ENCODE measurements around the gene INTS3.
"Not testable (repeated sequence)": the region's sequence is repeated elsewhere in the genome, so short reads cannot be mapped to it uniquely, and the experiment has no call there.

Gene INTS3

DNA sequence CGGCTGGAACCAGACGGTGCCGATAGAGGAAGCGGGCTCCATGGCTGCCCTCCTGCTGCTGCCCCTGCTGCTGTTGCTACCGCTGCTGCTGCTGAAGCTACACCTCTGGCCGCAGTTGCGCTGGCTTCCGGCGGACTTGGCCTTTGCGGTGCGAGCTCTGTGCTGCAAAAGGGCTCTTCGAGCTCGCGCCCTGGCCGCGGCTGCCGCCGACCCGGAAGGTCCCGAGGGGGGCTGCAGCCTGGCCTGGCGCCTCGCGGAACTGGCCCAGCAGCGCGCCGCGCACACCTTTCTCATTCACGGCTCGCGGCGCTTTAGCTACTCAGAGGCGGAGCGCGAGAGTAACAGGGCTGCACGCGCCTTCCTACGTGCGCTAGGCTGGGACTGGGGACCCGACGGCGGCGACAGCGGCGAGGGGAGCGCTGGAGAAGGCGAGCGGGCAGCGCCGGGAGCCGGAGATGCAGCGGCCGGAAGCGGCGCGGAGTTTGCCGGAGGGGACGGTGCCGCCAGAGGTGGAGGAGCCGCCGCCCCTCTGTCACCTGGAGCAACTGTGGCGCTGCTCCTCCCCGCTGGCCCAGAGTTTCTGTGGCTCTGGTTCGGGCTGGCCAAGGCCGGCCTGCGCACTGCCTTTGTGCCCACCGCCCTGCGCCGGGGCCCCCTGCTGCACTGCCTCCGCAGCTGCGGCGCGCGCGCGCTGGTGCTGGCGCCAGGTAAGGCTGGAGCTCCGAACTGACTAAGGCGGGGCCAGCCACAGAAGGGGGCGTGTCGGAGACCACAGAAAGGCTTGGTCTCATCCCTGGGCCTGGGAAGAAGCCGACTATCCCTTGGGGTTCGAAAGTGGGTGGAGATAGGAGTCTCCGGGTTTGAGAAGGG lies 47.8 kb downstream of the INTS3 start:
- H3K27me3 Mint-ChIP-seq: no peaks in the 10 kb centered on the region
- ATAC-seq (peak; percentile 66), DNase-seq (peak; percentile 64)
- peaks cover 31% of the 10 kb centered on the region for H3K4me1 Mint-ChIP-seq
- H3K27ac Mint-ChIP-seq: no peak overlapping the region
- no peaks in the 10 kb centered on the region for H3K9me3 Mint-ChIP-seq
- H3K4me3 Mint-ChIP-seq: peak overlapping the region; percentile 78
- peaks cover 4% of the 10 kb centered on the region for H3K36me3 Mint-ChIP-seq (ENCODE audit: low read depth)

GRCh38 chr1:153776352-153776751 lies 48.5 kb downstream of the INTS3 start:
- Mint-ChIP-seq H3K27ac (no peak overlapping the region), H3K9me3 (no peaks in the 10 kb centered on the region), H3K4me1 (peaks cover 31% of the 10 kb centered on the region), H3K27me3 (no peaks in the 10 kb centered on the region), H3K4me3 (peak overlapping the region; percentile 78), H3K36me3 (ENCODE audit: low read depth) (peaks cover 1% of the 10 kb centered on the region)
- ATAC-seq (no peak), DNase-seq (no peak)

GRCh38 chr1:153776845-153777370 lies 49.1 kb downstream of the INTS3 start:
- no peak overlapping the region for H3K27ac Mint-ChIP-seq
- DNase-seq (no peak), ATAC-seq (no peak)

DNA sequence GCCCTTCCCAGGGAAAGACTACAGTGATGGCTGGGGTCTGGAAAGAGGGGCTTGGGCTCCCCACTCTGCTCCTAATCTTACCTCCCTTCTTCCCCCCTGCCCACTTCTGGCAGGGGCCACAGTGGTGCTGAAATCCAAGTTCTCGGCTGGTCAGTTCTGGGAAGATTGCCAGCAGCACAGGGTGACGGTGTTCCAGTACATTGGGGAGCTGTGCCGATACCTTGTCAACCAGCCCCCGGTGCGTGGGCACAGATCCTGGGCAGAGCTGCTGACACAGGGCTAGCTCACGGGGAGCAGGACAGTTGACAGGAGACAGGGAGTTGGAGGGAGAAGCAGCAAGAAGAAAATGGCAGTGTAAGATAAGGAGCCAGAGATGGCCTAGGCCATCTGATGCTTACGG lies 49.8 kb downstream of the INTS3 start:
- H3K9me3 Mint-ChIP-seq: no peaks in the 10 kb centered on the region
- no peak for ATAC-seq
- DNase-seq: no peak
- no peak overlapping the region for H3K27ac Mint-ChIP-seq
- no peak overlapping the region for H3K4me3 Mint-ChIP-seq
- H3K4me1 Mint-ChIP-seq: peaks cover 31% of the 10 kb centered on the region
- no peaks in the 10 kb centered on the region for H3K36me3 Mint-ChIP-seq (ENCODE audit: low read depth)
- no peaks in the 10 kb centered on the region for H3K27me3 Mint-ChIP-seq

More at GRCh38 chr1:153776845-153777370, 49.1 kb downstream of the INTS3 start:
- no peaks in the 10 kb centered on the region for H3K36me3 Mint-ChIP-seq (ENCODE audit: low read depth)
- no peaks in the 10 kb centered on the region for H3K27me3 Mint-ChIP-seq
- no peaks in the 10 kb centered on the region for H3K9me3 Mint-ChIP-seq
- H3K4me1 Mint-ChIP-seq: peaks cover 31% of the 10 kb centered on the region
- H3K4me3 Mint-ChIP-seq: peak overlapping the region; percentile 38

- Mint-ChIP-seq H3K4me1 (peaks cover 35% of the 10 kb centered on the region), H3K9me3 (no peaks in the 10 kb centered on the region)
Measured at GRCh38 chr1:153778051-153778823, 50.4 kb downstream of the INTS3 start.

DNA sequence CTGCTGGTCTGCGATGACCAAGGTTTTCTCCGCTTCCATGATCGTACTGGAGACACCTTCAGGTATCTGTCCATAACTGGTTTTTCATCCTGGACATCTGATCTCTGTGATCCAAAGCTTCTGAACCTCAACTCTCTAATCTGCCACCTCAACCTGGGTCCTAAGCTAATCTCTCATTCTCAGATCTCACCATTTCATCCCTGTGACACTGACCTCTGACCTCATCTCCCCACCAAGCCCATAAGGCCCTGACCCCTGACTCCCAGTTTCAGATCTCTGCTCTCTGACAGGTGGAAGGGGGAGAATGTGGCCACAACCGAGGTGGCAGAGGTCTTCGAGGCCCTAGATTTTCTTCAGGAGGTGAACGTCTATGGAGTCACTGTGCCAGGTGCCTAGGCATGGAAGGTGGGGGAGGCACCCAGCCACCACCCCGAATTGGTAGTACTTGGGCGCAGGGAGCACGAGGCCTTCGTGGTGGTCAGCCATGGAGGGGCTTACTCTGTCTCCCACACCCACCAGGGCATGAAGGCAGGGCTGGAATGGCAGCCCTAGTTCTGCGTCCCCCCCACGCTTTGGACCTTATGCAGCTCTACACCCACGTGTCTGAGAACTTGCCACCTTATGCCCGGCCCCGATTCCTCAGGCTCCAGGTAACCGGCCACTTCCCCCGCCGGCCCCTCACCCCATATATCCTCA lies 51.1 kb downstream of the INTS3 start:
- Mint-ChIP-seq H3K36me3 (ENCODE audit: low read depth) (no peaks in the 10 kb centered on the region), H3K27me3 (no peaks in the 10 kb centered on the region), H3K27ac (no peak overlapping the region), H3K4me1 (peaks cover 31% of the 10 kb centered on the region), H3K9me3 (no peaks in the 10 kb centered on the region), H3K4me3 (no peak overlapping the region)
- DNase-seq (no peak), ATAC-seq (no peak)

More at GRCh38 chr1:153778051-153778823, 50.4 kb downstream of the INTS3 start:
- Mint-ChIP-seq H3K36me3 (ENCODE audit: low read depth) (no peaks in the 10 kb centered on the region), H3K27ac (no peak overlapping the region), H3K4me3 (no peak overlapping the region), H3K27me3 (no peaks in the 10 kb centered on the region)
- DNase-seq (no peak), ATAC-seq (no peak)

DNA sequence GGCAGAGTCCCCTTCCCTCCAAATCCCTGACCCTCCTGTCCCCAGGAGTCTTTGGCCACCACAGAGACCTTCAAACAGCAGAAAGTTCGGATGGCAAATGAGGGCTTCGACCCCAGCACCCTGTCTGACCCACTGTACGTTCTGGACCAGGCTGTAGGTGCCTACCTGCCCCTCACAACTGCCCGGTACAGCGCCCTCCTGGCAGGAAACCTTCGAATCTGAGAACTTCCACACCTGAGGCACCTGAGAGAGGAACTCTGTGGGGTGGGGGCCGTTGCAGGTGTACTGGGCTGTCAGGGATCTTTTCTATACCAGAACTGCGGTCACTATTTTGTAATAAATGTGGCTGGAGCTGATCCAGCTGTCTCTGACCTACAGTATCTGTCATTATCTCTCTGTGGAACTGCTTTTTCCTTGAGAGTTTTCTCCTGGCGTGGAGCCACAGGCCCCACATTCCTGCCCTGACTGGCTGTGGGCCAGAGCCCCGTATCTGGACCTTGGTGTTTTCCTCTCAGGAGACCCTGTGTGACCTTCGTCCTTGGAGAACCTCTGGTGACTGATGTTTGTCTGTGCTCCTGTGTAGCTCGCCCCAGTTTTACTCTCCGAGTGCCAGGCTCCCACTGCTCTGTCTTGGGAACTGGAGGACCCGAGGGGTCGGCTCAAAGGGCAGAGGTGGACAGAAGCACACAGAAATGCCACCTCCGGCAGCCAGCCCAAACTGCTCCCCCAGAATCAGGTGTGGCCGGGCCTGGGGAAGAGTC lies 52.1 kb downstream of the INTS3 start:
- no peak overlapping the region for H3K27ac Mint-ChIP-seq

DNA sequence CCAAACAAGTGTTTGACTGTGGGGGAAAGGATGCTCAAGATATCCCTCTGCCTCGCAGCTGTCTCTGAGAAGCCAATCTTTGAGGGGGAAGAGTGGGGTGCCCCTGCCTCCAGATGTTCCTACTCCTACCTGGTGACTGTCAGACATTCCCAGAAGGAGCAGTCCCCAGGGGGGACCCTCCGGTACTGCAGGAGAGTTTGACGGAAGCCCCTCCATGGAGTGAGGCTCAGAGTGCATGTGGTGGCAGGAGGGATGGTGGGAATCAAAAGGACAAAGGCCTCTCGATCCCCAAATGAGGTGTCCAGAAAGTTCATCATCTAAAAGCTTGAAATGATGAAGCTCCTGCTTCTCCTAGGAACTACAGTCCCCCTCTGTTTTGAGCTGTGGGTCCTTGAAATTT lies 52.7 kb downstream of the INTS3 start:
- Mint-ChIP-seq H3K9me3 (no peaks in the 10 kb centered on the region), H3K27me3 (no peaks in the 10 kb centered on the region), H3K4me1 (peaks cover 21% of the 10 kb centered on the region), H3K27ac (no peak overlapping the region), H3K36me3 (ENCODE audit: low read depth) (no peaks in the 10 kb centered on the region), H3K4me3 (no peak overlapping the region)
- no peak for DNase-seq
- ATAC-seq: no peak

More for the DNA sequence above, 52.1 kb downstream of the INTS3 start:
- Mint-ChIP-seq H3K36me3 (ENCODE audit: low read depth) (no peaks in the 10 kb centered on the region), H3K4me3 (no peak overlapping the region), H3K27me3 (no peaks in the 10 kb centered on the region), H3K9me3 (no peaks in the 10 kb centered on the region), H3K4me1 (peaks cover 21% of the 10 kb centered on the region)
- no peak for ATAC-seq
- DNase-seq: no peak

DNA sequence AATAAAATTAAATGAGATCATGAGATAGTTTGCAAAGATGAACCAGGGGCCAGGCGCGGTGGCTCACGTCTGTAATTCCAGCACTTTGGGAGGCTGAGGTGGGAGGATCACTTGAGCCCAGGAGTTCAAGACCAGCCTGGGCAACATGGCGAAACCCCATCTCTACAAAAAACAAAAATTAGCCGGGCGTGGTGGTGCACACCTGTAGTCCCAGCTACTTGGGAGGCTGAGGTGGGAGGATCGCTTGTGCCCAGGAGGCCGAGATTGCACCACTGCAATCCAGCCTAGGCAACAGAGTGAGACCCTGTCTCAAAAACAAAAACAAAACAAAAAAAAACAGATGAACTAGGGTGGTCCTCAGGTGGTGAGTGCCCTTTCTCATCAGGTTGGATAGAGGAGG lies 54.8 kb downstream of the INTS3 start:
- ATAC-seq; H3K27me3 Mint-ChIP-seq; H3K9me3 Mint-ChIP-seq; DNase-seq; H3K36me3 Mint-ChIP-seq (ENCODE audit: low read depth): not testable (repeated sequence)
- Mint-ChIP-seq H3K4me3 (peak overlapping the region; percentile 89), H3K4me1 (peaks cover 11% of the 10 kb centered on the region), H3K27ac (peak overlapping the region; percentile 92)

DNA sequence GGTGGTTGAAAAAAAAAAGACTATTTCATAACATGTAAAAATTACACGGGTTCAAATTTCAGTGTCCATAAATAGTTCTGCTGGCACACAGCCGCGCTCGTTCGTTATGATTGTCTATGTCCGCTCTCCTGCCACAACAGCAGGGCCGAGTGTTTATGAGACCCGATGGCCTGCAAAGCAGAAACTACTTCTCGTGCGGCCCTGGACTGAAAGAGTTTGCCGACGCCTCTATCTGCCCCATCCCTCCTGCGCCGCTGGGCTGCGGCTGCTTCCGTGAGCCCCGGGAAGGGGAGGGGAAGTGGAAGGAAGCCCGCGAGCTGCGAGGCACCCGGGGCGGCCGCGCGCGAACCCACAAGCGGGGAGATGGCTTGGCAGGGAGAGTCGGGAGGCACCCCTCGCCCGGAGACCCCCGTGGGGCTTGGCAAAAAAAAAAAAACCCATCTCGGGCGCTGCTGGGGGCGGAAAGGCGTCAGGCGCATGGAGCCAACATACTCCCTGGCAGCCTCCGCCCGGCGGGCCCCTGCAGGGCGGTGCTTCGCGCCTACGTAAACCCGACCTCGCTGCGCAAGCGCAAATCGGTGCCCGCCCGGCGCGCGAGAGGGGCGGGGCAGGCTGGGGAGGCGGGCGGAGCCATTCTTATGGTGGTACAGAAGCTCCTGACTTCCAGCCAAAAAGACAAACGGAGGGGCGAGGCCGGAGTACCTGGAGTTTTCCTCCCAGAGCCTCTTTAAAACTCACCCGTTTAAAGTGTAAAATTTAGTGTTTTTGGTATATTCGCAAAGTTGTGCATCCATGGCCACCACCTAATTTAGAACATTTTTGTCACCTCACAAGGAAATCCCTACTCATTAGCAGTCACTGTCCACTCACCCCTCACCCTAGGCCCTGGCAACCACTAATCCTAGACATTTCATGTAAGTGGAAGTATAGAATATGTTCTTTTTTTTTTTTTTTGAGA lies 55.7 kb downstream of the INTS3 start:
- peak overlapping the region; percentile 89 for H3K4me3 Mint-ChIP-seq
- DNase-seq: peak; percentile 96
- peak; percentile 96 for ATAC-seq
- peak overlapping the region; percentile 92 for H3K27ac Mint-ChIP-seq
- H3K36me3 Mint-ChIP-seq (ENCODE audit: low read depth): no peaks in the 10 kb centered on the region
- H3K9me3 Mint-ChIP-seq: no peaks in the 10 kb centered on the region
- H3K27me3 Mint-ChIP-seq: peaks cover 3% of the 10 kb centered on the region
- H3K4me1 Mint-ChIP-seq: peaks cover 14% of the 10 kb centered on the region

GRCh38 chr1:153786038-153786790 lies 58.4 kb downstream of the INTS3 start:
- no peak for ATAC-seq

GRCh38 chr1:153789478-153790034 lies 61.7 kb downstream of the INTS3 start:
- peaks cover 41% of the 10 kb centered on the region for H3K4me1 Mint-ChIP-seq
- H3K36me3 Mint-ChIP-seq (ENCODE audit: low read depth): no peaks in the 10 kb centered on the region
- peaks cover 3% of the 10 kb centered on the region for H3K27me3 Mint-ChIP-seq
- DNase-seq: no peak
- no peak for ATAC-seq
- peak overlapping the region; percentile 61 for H3K4me3 Mint-ChIP-seq
- H3K9me3 Mint-ChIP-seq: no peaks in the 10 kb centered on the region
- peak overlapping the region; percentile 81 for H3K27ac Mint-ChIP-seq

More at GRCh38 chr1:153786038-153786790, 58.4 kb downstream of the INTS3 start:
- H3K4me1 Mint-ChIP-seq: peaks cover 38% of the 10 kb centered on the region
- H3K27ac Mint-ChIP-seq: no peak overlapping the region
- DNase-seq: no peak
- H3K9me3 Mint-ChIP-seq: no peaks in the 10 kb centered on the region
- no peaks in the 10 kb centered on the region for H3K36me3 Mint-ChIP-seq (ENCODE audit: low read depth)
- H3K27me3 Mint-ChIP-seq: peaks cover 3% of the 10 kb centered on the region
- H3K4me3 Mint-ChIP-seq: no peak overlapping the region
